ENCODE data around the gene HK2. TPM values are rescaled to one million over a fixed set of nuclear protein-coding genes. Genes with fewer than 3 reads are reported as not detected.

Gene HK2
- total RNA-seq, 1 experiment from 2014 or later, result 9.8 TPM

- DNase-seq (ENCODE audit: low read depth), result peak; percentile 51
Measured at GRCh38 chr2:74876081-74876886, 42.4 kb downstream of the HK2 start.

GRCh38 chr2:74877376-74877775 is 43.4 kb downstream of the HK2 start:
- no peak for DNase-seq (ENCODE audit: low read depth)

- no peak for DNase-seq (ENCODE audit: low read depth)
Measured at GRCh38 chr2:74877781-74878433, 44.0 kb downstream of the HK2 start.

DNA sequence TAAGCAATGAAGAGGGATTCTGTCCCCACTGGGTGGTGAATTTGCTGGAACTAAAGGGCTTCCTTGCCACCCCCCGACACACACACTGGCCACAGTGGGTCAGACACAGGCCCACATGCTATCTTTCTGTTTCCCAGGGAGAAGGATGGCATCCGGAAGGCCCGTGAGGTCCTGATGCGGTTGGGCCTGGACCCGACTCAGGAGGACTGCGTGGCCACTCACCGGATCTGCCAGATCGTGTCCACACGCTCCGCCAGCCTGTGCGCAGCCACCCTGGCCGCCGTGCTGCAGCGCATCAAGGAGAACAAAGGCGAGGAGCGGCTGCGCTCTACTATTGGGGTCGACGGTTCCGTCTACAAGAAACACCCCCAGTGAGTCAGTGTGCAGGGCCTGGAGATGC is 44.6 kb downstream of the HK2 start:
- no peak for DNase-seq (ENCODE audit: low read depth)

- no peak for DNase-seq (ENCODE audit: low read depth)
Measured at GRCh38 chr2:74880054-74880728, 46.3 kb downstream of the HK2 start.

DNA sequence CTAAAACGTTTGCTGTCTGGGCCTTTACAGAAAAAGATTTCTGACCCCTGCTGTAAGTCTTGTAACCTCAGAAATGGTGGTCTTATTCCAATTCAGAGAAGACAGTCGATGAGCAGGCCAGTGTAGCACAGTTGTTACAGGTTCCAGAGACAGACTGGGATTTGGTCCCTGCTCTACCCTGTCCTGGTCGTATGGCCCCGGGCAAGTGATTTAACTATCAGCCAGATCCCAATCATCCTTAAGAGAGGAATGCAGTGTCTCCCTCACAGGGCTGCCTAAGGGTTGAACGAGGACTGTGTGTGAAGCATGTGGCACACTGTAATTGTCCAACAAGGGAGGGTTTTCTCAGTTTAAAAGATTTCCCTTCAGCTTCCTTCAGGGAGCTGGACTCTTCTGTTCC is 47.2 kb downstream of the HK2 start:
- DNase-seq (ENCODE audit: low read depth), result no peak

- DNase-seq (ENCODE audit: low read depth), result no peak
Measured at GRCh38 chr2:74881626-74882298, 47.8 kb downstream of the HK2 start.

GRCh38 chr2:74882299-74882687 is 48.4 kb downstream of the HK2 start:
- no peak for DNase-seq (ENCODE audit: low read depth)

DNA sequence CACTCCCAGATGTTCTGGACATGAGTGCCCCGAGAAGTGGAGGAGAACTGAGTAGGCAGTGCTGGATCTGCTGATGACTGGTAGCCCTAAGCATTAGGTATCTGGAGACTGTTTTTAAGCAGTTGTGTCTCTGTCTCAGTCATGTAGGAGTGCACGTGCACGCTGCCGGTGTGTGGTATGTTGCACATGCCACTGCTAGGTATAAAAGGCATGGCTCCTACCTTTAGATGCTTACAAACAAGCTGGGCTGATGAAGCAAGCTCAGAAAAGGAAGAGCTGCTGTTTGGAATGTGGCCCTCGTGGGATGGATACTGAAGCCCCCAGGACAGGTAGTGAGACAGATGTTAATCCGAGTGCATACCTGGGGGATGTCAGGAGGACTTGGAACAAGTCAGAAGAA is 49.1 kb downstream of the HK2 start:
- DNase-seq (ENCODE audit: low read depth), result no peak

- DNase-seq (ENCODE audit: low read depth), result no peak
Measured at GRCh38 chr2:74884118-74884762, 50.3 kb downstream of the HK2 start.

DNA sequence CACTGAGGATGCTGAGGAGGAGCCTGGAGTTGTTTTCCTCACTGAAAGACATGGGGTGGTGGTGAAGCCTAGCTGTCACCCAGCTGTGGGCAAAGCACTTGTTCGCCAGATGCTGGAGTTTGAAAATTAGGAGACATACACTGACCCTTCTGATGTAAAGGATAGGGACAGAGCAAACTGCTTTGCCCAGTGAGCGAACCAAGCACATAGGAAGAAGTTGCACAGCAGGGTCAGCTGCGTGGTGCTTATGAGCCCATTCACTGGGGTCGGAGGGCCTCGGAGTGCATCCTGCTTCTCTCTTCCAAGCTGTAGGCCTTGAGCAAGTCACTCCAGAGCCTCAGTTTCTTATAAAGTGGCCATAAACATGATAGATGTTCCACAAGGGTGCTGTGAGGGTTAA is 50.9 kb downstream of the HK2 start:
- DNase-seq (ENCODE audit: low read depth), result no peak

DNA sequence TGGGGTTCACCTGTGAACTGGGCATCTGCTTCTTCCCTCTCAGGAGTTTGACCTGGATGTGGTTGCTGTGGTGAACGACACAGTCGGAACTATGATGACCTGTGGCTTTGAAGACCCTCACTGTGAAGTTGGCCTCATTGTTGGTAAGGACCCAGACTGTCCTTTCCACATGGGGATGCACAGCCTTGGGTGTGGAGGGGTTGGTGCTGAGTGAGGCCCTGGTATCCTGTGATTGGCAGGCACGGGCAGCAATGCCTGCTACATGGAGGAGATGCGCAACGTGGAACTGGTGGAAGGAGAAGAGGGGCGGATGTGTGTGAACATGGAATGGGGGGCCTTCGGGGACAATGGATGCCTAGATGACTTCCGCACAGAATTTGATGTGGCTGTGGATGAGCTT is 52.3 kb downstream of the HK2 start:
- no peak for DNase-seq (ENCODE audit: low read depth)

GRCh38 chr2:74886811-74887210 is 52.9 kb downstream of the HK2 start:
- DNase-seq (ENCODE audit: low read depth), result no peak

DNA sequence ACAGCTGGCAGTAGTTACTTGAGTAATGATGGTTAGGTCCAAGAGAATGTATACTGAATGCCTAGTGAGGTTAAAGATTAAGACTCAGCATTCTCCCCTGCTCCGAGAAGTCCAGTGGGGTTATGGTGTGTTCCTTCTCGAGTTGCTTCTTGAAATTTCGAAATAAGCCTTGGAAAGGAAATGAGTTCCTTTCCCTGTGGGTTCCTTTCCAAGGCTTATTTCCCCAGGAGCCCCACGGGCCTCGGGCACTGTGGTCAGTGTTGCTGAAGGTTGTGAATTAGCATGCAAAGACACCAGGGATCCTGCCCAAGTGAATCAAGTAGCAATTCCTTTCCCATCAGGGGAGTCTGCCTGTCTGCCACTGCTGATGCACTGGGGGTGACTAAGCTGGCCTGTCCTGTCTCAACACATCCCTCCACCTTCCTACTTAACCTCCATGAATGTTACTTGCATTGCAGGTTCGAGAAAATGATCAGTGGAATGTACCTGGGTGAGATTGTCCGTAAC is 53.6 kb downstream of the HK2 start:
- peak; percentile 72 for DNase-seq (ENCODE audit: low read depth)

DNA sequence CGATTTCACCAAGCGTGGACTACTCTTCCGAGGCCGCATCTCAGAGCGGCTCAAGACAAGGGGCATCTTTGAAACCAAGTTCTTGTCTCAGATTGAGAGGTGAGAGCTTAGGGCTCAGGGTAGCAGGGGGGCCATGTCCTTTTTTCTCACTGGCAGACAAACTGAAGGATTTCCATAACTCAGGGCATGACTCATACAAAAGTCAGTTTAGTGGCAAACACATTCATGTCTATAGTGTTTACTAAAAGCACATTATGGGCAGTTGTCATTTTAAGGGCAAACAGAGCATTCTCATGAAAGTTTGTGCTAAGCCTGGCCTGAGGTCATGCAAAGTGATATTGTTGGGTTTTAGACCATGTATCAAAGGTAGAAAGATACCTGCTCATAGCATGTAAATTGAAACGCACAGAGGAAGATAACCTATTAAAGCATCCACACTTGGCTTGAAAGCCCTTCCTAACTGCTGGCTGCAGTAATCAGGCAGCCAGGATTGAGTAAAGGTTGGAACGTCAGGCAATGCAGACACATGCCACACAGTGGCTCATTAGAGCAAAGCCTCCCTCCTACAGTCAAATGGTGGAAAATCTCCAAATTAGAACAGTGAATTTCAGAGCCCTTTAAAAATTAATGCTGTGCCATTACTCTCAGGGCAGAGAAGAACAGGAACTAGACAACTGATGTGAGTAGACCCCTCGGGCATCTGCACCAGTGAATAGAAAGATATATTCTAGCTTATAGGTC is 54.2 kb downstream of the HK2 start:
- DNase-seq (ENCODE audit: low read depth), result peak; percentile 68

DNA sequence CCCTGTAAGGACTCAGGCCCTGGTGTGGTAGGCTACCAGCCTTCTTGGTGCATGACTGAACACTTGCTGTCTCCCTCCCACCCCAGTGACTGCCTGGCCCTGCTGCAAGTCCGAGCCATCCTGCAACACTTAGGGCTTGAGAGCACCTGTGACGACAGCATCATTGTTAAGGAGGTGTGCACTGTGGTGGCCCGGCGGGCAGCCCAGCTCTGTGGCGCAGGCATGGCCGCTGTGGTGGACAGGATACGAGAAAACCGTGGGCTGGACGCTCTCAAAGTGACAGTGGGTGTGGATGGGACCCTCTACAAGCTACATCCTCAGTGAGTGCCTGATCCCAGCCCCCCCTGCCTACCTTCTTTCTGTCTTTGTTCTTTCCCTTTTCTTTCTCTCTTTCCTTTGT is 55.2 kb downstream of the HK2 start:
- no peak for DNase-seq (ENCODE audit: low read depth)

GRCh38 chr2:74890711-74891110 is 56.8 kb downstream of the HK2 start:
- no peak for DNase-seq (ENCODE audit: low read depth)

DNA sequence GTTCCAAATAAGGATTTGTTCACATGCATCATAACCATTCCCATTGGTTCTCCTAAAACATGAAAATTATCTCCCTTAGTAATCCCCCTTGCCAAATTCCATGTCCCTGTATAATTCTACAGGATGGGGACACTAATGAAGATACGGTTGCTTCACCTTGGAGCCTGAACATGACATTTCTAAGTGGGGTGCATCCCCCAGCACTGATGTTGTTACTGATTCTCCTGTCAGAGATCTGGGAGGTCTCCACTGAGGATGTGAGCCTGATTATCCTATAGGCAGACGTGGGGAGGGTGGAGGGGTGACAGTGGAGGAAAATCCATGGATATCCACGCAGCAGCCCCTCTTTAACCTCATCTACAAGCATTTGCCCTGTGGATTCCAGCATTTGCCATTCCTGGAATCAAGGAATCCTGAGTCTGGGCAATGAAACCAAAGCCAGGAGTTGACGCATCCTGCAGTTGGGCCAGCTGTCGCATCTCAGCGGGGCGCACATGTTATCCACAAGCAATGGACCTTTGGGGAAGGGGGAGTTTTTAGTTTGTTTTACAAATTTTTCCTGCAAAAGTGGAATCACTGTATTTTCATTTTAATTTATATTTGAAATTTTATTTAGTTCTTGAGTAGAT is 57.3 kb downstream of the HK2 start:
- DNase-seq (ENCODE audit: low read depth), result peak; percentile 69

GRCh38 chr2:74891816-74892215 is 57.9 kb downstream of the HK2 start:
- DNase-seq (ENCODE audit: low read depth), result peak; percentile 72

GRCh38 chr2:74892609-74893008 is 58.7 kb downstream of the HK2 start:
- DNase-seq (ENCODE audit: low read depth), result no peak

Data from LHCN-M2 (cell line).